Spleen (tissue), 11 donors: ENCODE results near the gene ABHD17C. TPM values are rescaled to one million over a fixed set of nuclear protein-coding genes. Genes with fewer than 3 reads are reported as not detected.

Source experiments
- DNase-seq: peaks from one replicate; pipeline ENCODE4 v3.0.0-alpha.2; 2020
- H3K27ac ChIP-seq, 8 donors: fragments of 200-600 bp; sonication (generic) in 7 of 8; 1 replicate in 4 of 8; 2 replicates in 4 of 8; pipeline versions ENCODE4 v1.5.0 to v1.8.0; 2016 to 2021; ENCODE audit warnings: inconsistent platforms in 4 of 8, mild to moderate bottlenecking in 4 of 8, moderate library complexity in 1 of 8
- H3K27me3 ChIP-seq, 7 donors: fragments of 200-600 bp; sonication (generic) in 6 of 7; replicated peaks in 1 of 7; 1 replicate in 4 of 7; 2 replicates in 3 of 7; pipeline versions ENCODE4 v1.5.0 to v1.8.0; 2016 to 2021; ENCODE audit warnings: inconsistent platforms in 3 of 7, mild to moderate bottlenecking in 1 of 7
- H3K36me3 ChIP-seq, 6 donors: fragments of 200-600 bp; sonication (generic) in 5 of 6; 1 replicate in 4 of 6; 2 replicates in 2 of 6; pipeline versions ENCODE4 v1.5.0 to v1.8.0; 2016 to 2021; ENCODE audit warnings: inconsistent platforms in 2 of 6
- H3K4me1 ChIP-seq, 6 donors: fragments of 200-600 bp; sonication (generic) in 5 of 6; 1 replicate in 3 of 6; 2 replicates in 3 of 6; pipeline versions ENCODE4 v1.5.0 to v1.8.0; 2016 to 2021; ENCODE audit warnings: inconsistent platforms in 3 of 6
- H3K4me3 ChIP-seq, 8 donors: fragments of 200-600 bp; sonication (generic) in 7 of 8; 1 replicate in 4 of 8; 2 replicates in 4 of 8; pipeline versions ENCODE4 v1.5.0 to v1.8.0; 2016 to 2021; ENCODE audit warnings: inconsistent platforms in 4 of 8, mild to moderate bottlenecking in 4 of 8, moderate library complexity in 2 of 8
- H3K9me3 ChIP-seq, 8 donors: fragments of 200-600 bp; sonication (generic) in 7 of 8; 1 replicate in 4 of 8; 2 replicates in 4 of 8; pipeline versions ENCODE4 v1.5.0 to v1.8.0; 2016 to 2021; ENCODE audit warnings: inconsistent platforms in 4 of 8
- CTCF ChIP-seq, 11 experiments: fragments of 200-600 bp in 7 of 11; fragments of 450-650 bp in 4 of 11; sonication (generic) in 4 of 11; IDR thresholded peaks in 8 of 11; conservative IDR thresholded peaks in 3 of 11; 1 replicate in 7 of 11; 2 replicates in 4 of 11; pipeline versions ENCODE4 v1.4.0 to v1.8.0; 2016 to 2021; ENCODE audit warnings: antibody characterized with exemption in 11 of 11, inconsistent platforms in 4 of 11, mild to moderate bottlenecking in 1 of 11
- POLR2A ChIP-seq, 3 donors: fragments of 450-650 bp; IDR thresholded peaks; one replicate each; pipeline ENCODE4 v1.5.1; 2017; ENCODE audit warnings: antibody characterized with exemption in 3 of 3, mild to moderate bottlenecking in 1 of 3
- POLR2AphosphoS5 ChIP-seq, 3 donors: sonication (generic); formaldehyde crosslinking; IDR thresholded peaks; one replicate each; pipeline ENCODE4 v1.5.1; 2017; ENCODE audit warnings: antibody characterized with exemption in 3 of 3
- WGBS, 5 donors: extraction: QIAGEN DNeasy Blood & Tissue Kit in 3 of 5; methylation state at CpG; one replicate each; pipeline versions ENCODE4 v1.1.5 to v1.1.7; 2013 to 2018; 5-methylcytosine and 5-hydroxymethylcytosine counted together
- intact Hi-C: fragments of 100-400 bp; cut with DNase I; formaldehyde crosslinking; loops from one replicate; pipeline ENCODE4 v1.15.0; 2023; ENCODE audit warnings: low total_unique reads
- polyA plus RNA-seq, 3 donors: library from polyadenylated mRNA; stranded (reverse); fragments of 200-250 nt; gene quantifications; one replicate each; pipeline ENCODE4 v1.2.1, GENCODE V29; 2013
- total RNA-seq, 7 donors: library from RNA; depleted of rRNA in 3 of 7; stranded (reverse); fragments of >200 nt in 3 of 7; fragmentation: NEBNext Ultra II Directional in 4 of 7; extraction: Animal tissue kit (Norgen Biotek cat#: 25700) in 4 of 7; gene quantifications; one replicate each; pipeline versions ENCODE4 v1.1.0 to v1.2.1, GENCODE V29; 2016 to 2021
- donor health status: healthy with polysubstance abuse.
- donor health status: DM: no; HTN: no; CAD: no; lungs with moderate emphysema.
- donor health status: DM: no; HTN: no; CAD: no.
- donor health status: Bipolar disorder and iron deficiency.
- donor health status: healthy.
- donor health status: DM: no; HTN: no; CAD: no.
- donor health status: DM: yes; HTN: yes; CAD: no.

The ABHD17C gene
- total and polyA plus RNA-seq, 10 donors = 4.2 to 17.0 (median 10.9) TPM

GRCh38 chr15:80689294-80689693 is 5.8 kb upstream of the ABHD17C start:
- TF ChIP-seq POLR2AphosphoS5 (IDR thresholded peaks at IDR 0.05) (no peak), CTCF (IDR thresholded peaks at IDR 0.05 in 8 of 11, conservative IDR thresholded peaks at IDR 0.05 in 3 of 11) (no peak), POLR2A (IDR thresholded peaks at IDR 0.05) (no peak)
- no peaks in the 10 kb centered on the region for H3K36me3 ChIP-seq
- H3K27me3 ChIP-seq = no peaks in the 10 kb centered on the region
- no peaks in the 10 kb centered on the region for H3K9me3 ChIP-seq
- no peak overlapping the region for H3K27ac ChIP-seq
- peaks cover 0 to 17% (median 8%) of the 10 kb centered on the region in 6 donors for H3K4me1 ChIP-seq
- H3K4me3 ChIP-seq = no peak overlapping the region
- no peak for DNase-seq
- intact Hi-C loops = no loop called here

GRCh38 chr15:80689716-80690115 is 5.4 kb upstream of the ABHD17C start:
- 55 to 83% (median 76%) methylated on average over 5 of the region's 5 CpGs for WGBS, 5 donors
- DNase-seq = no peak

GRCh38 chr15:80691575-80691974 is 3.5 kb upstream of the ABHD17C start:
- Histone ChIP-seq H3K4me3 (no peak overlapping the region), H3K27ac (no peak overlapping the region), H3K4me1 (peaks cover 3 to 31% (median 21%) of the 10 kb centered on the region in 6 donors), H3K27me3 (no peaks in the 10 kb centered on the region), H3K36me3 (no peaks in the 10 kb centered on the region), H3K9me3 (no peaks in the 10 kb centered on the region)
- TF ChIP-seq POLR2AphosphoS5 (IDR thresholded peaks at IDR 0.05) (no peak), CTCF (IDR thresholded peaks at IDR 0.05 in 8 of 11, conservative IDR thresholded peaks at IDR 0.05 in 3 of 11) (no peak), POLR2A (IDR thresholded peaks at IDR 0.05) (no peak)
- no peak for DNase-seq
- WGBS, 5 donors = 83 to 93% (median 89%) methylated on average over 3 of the region's 3 CpGs
- intact Hi-C loops = loop anchor here (10.0 kb wide), 1 partner anchor 83 kb away; the partner anchor contains the start of gene CEMIP

More at GRCh38 chr15:80689716-80690115, 5.4 kb upstream of the ABHD17C start:
- no peaks in the 10 kb centered on the region for H3K9me3 ChIP-seq
- H3K27ac ChIP-seq = peak overlapping the region in 1 of 8 donors; percentile 2
- intact Hi-C loops = loop anchor here (10.0 kb wide), 1 partner anchor 85 kb away; the partner anchor contains the start of gene CEMIP
- H3K4me3 ChIP-seq = no peak overlapping the region
- H3K27me3 ChIP-seq = no peaks in the 10 kb centered on the region
- peaks cover 0 to 21% (median 12%) of the 10 kb centered on the region in 6 donors for H3K4me1 ChIP-seq
- no peak for TF ChIP-seq POLR2A (IDR thresholded peaks at IDR 0.05)
- H3K36me3 ChIP-seq = no peaks in the 10 kb centered on the region

- WGBS, 5 donors = 34 to 45% (median 39%) methylated on average over 15 of the region's 15 CpGs
- no peaks in the 10 kb centered on the region for H3K36me3 ChIP-seq
- intact Hi-C loops = loop anchor here (10.0 kb wide), 1 partner anchor 81 kb away; the partner anchor contains the start of gene CEMIP
- H3K27me3 ChIP-seq = no peaks in the 10 kb centered on the region
- no peaks in the 10 kb centered on the region for H3K9me3 ChIP-seq
- peak overlapping the region; percentile 48 to 89 (median 85) for H3K27ac ChIP-seq
- TF ChIP-seq POLR2AphosphoS5 (IDR thresholded peaks at IDR 0.05) (peak in 1 of 3 donors; percentile 31), POLR2A (IDR thresholded peaks at IDR 0.05) (no peak), CTCF (IDR thresholded peaks at IDR 0.05 in 8 of 11, conservative IDR thresholded peaks at IDR 0.05 in 3 of 11) (peak in 1 of 11 experiments; percentile 6)
- peaks cover 9 to 54% (median 32%) of the 10 kb centered on the region in 6 donors for H3K4me1 ChIP-seq
- peak overlapping the region; percentile 45 to 91 (median 72) for H3K4me3 ChIP-seq
- no peak for DNase-seq
These were observed 1.2 kb upstream of the ABHD17C start for GRCh38 chr15:80693682-80694610.
